Measurements from ENCODE around the gene MAP3K3. TPM values are rescaled to one million over a fixed set of nuclear protein-coding genes. Genes with fewer than 3 reads are reported as not detected.

Gene MAP3K3
- total and polyA plus RNA-seq, 9 of the 15 experiments (the other 6 are each of a cell fraction or from before 2014, with no cell fraction given): 0.69 to 16.5 (median 12.1) TPM

DNA sequence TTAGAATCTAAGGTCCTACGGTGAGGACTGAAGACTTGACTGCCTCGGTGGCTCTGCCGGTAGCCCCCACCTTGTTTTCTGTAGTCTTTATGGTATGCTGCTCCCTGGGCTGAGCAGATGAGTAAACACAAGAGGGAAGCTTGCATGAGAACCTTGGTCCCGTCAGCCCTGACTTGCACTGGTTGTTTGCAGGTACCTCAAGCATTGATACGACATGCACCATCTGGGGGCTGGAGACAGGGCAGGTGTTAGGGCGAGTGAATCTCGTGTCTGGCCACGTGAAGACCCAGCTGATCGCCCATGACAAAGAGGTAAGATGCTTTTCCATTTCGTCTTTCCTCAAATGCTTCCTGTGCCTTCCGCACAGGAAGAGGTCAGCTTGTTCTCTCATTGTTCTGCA is 42.6 kb upstream of the MAP3K3 start:
- no peaks in the 10 kb centered on the region for H3K9me3 ChIP-seq (replicated peaks; ENCODE audit: control insufficient read depth, insufficient read depth, low read depth, low read length)
- H3K4me1 ChIP-seq (replicated peaks in 1 of 2; ENCODE audit: control insufficient read depth in 2 of 2, insufficient read depth in 2 of 2, low read length in 2 of 2): no peaks in the 10 kb centered on the region
- no peak for FAIRE-seq
- TF ChIP-seq SP2 (IDR thresholded peaks at IDR 0.05; ENCODE audit: extremely low read depth, low read depth, low read length, poor library complexity, severe bottlenecking): no peak
- TF ChIP-seq HNRNPH1 (optimal IDR thresholded peaks at IDR 0.05; ENCODE audit: low read depth, low read length): no peak
- no peak for TF ChIP-seq PHB (CRISPR knock-in tag; IDR thresholded peaks at IDR 0.05)
- no peak for TF ChIP-seq ZBTB2 (IDR thresholded peaks at IDR 0.05)
- TF ChIP-seq SNIP1 (IDR thresholded peaks at IDR 0.05; ENCODE audit: low read depth): no peak
- no peak for TF ChIP-seq EP300 (IDR thresholded peaks at IDR 0.05; ENCODE audit: low read length)
- no peak for TF ChIP-seq RBM15 (IDR thresholded peaks at IDR 0.05; ENCODE audit: insufficient read depth, low read length)
- no peak for TF ChIP-seq XRCC4 (IDR thresholded peaks at IDR 0.05; ENCODE audit: extremely low read depth, insufficient read depth, insufficient read length)
- TF ChIP-seq NFIC (IDR thresholded peaks at IDR 0.05): no peak
- no peak for TF ChIP-seq JUNB (CRISPR knock-in tag; conservative IDR thresholded peaks at IDR 0.05)
- TF ChIP-seq CHAMP1 (IDR thresholded peaks at IDR 0.05): no peak
- TF ChIP-seq ZNF431 (CRISPR knock-in tag; IDR thresholded peaks at IDR 0.05): no peak
- ChIA-PET CTCF (ENCODE audit: low intra/inter-chr PET ratio) (no interaction called here), POLR2A (interaction anchor here (0.8 kb wide), 1 partner anchor 34 kb away, joined by 3 read pairs; no protein-coding TSS in a partner anchor)
- 0 out of 4 replicates have a peak overlapping the region, but pooled peaks of 1 of the 2 experiments have one; percentile 27 for H3K9ac ChIP-seq (ENCODE audit: insufficient read depth in 1 of 2, low read depth in 2 of 2, low read length in 2 of 2)
- H3K27me3 ChIP-seq (ENCODE audit: control insufficient read depth in 2 of 2, insufficient read depth in 2 of 2, low read length in 2 of 2): no peaks in the 10 kb centered on the region
- BruUV-seq (replicated peaks): no TSS peak
- 91% methylated on average over 11 of the region's 11 CpGs for WGBS (ENCODE audit: insufficient coverage, low coverage, missing lambda C conversion rate)
- H3K27ac ChIP-seq (ENCODE audit: extremely low read depth, low read depth, low read length): no peak overlapping the region
- ATAC-seq: no peak
- intact Hi-C loops (cut with micrococcal nuclease) (no loop called here), in situ Hi-C loops (cut with MboI) (no loop called here)
- no peak overlapping the region for H2AFZ ChIP-seq (ENCODE audit: low read depth, low read length)
- no peaks in the 10 kb centered on the region for H3K9me1 ChIP-seq (ENCODE audit: control insufficient read depth, insufficient read depth, low read length)
- H3K36me3 ChIP-seq (ENCODE audit: control insufficient read depth, insufficient read depth, low read length): peaks cover 58% of the 10 kb centered on the region
- DNase-seq (ENCODE audit: extremely low read depth in 1 of 4, low spot score in 3 of 4): no peak
- no peak overlapping the region for H3K4me3 ChIP-seq
- peaks cover 21% of the 10 kb centered on the region for H3K79me2 ChIP-seq (ENCODE audit: control insufficient read depth, insufficient read depth, low read length)
- no peaks in the 10 kb centered on the region; the same call in 1 of the 2 replicates for H4K20me1 ChIP-seq (replicated peaks; ENCODE audit: control insufficient read depth, insufficient read depth, low read length)
- H3K4me2 ChIP-seq (ENCODE audit: insufficient read depth, low read length): no peak overlapping the region
